Astrocyte (in vitro differentiated cells and primary cell): ENCODE data around the gene EPB41. TPM values are rescaled to one million over a fixed set of nuclear protein-coding genes. Genes with fewer than 3 reads are reported as not detected.

Experiments used
- DNase-seq: peaks from one replicate; pipeline ENCODE4 v3.0.0-alpha.2; 2010; ENCODE audit warnings: low read depth
- FAIRE-seq: peaks from 2 replicates; lab custom pipeline; 2011; peaks lifted over from hg19 to GRCh38; lab: Jason Lieb, UNC
- H2AFZ ChIP-seq: 2 replicates; pipeline ENCODE4 v1.6.0; 2012; ENCODE audit warnings: low read depth, low read length, inconsistent platforms
- H3K27ac ChIP-seq: 2 replicates; pipeline ENCODE4 v1.5.1; 2011; ENCODE audit warnings: low read depth, low read length, inconsistent platforms
- H3K27me3 ChIP-seq: 2 replicates; pipeline ENCODE4 v1.6.0; 2011; ENCODE audit warnings: low read length, inconsistent platforms; ENCODE audit not compliant: insufficient read depth
- H3K36me3 ChIP-seq: 2 replicates; pipeline ENCODE4 v1.5.1; 2011; ENCODE audit warnings: low read length, inconsistent platforms; ENCODE audit not compliant: insufficient read depth
- H3K4me1 ChIP-seq: 2 replicates; pipeline ENCODE4 v1.5.1; 2011; ENCODE audit warnings: low read length, inconsistent platforms; ENCODE audit not compliant: insufficient read depth
- H3K4me2 ChIP-seq: 2 replicates; pipeline ENCODE4 v1.6.0; 2012; ENCODE audit warnings: low read length, inconsistent platforms
- H3K4me3 ChIP-seq: 2 replicates; pipeline ENCODE4 v1.5.1; 2011; ENCODE audit warnings: low read depth, mild to moderate bottlenecking, low read length, inconsistent platforms; ENCODE audit not compliant: insufficient read depth
- H3K79me2 ChIP-seq: 2 replicates; pipeline ENCODE4 v1.6.0; 2012; ENCODE audit warnings: mild to moderate bottlenecking, low read length, inconsistent platforms; ENCODE audit not compliant: insufficient read depth
- H3K9ac ChIP-seq: 2 replicates; pipeline ENCODE4 v1.6.0; 2012; ENCODE audit warnings: mild to moderate bottlenecking, low read length, inconsistent platforms
- H3K9me3 ChIP-seq: 2 replicates; pipeline ENCODE4 v1.5.1; 2012; ENCODE audit warnings: low read depth, mild to moderate bottlenecking, low read length, inconsistent platforms; ENCODE audit not compliant: insufficient read depth
- H4K20me1 ChIP-seq: 2 replicates; pipeline ENCODE4 v1.6.0; 2012; ENCODE audit warnings: low read length, inconsistent platforms; ENCODE audit not compliant: insufficient read depth
- H3K27ac Mint-ChIP-seq: one replicate; pipeline ENCODE4 v1.8.0; 2021; ENCODE audit warnings: mild to moderate bottlenecking, mixed read lengths; ENCODE audit not compliant: unreplicated experiment
- H3K27me3 Mint-ChIP-seq: one replicate; pipeline ENCODE4 v1.8.0; 2021; ENCODE audit warnings: low read depth, mixed read lengths; ENCODE audit not compliant: unreplicated experiment
- H3K36me3 Mint-ChIP-seq: one replicate; pipeline ENCODE4 v1.8.0; 2021; ENCODE audit warnings: low read depth, mixed read lengths; ENCODE audit not compliant: unreplicated experiment
- H3K4me1 Mint-ChIP-seq: one replicate; pipeline ENCODE4 v1.8.0; 2021; ENCODE audit warnings: low read depth, mixed read lengths; ENCODE audit not compliant: unreplicated experiment
- H3K4me3 Mint-ChIP-seq: one replicate; pipeline ENCODE4 v1.8.0; 2021; ENCODE audit warnings: mild to moderate bottlenecking, moderate library complexity, mixed read lengths; ENCODE audit not compliant: unreplicated experiment
- H3K9me3 Mint-ChIP-seq: one replicate; pipeline ENCODE4 v1.8.0; 2021; ENCODE audit warnings: mild to moderate bottlenecking, mixed read lengths; ENCODE audit not compliant: unreplicated experiment
- CTCF ChIP-seq: IDR thresholded peaks from 2 replicates; pipeline ENCODE4 v1.5.1; 2011; ENCODE audit warnings: low read depth, mild to moderate bottlenecking, inconsistent platforms, low read length, moderate library complexity; ENCODE audit not compliant: insufficient read depth
- EZH2 ChIP-seq: IDR thresholded peaks from 2 replicates; pipeline ENCODE4 v1.6.1; 2012; ENCODE audit warnings: mild to moderate bottlenecking, low read length, inconsistent platforms; ENCODE audit not compliant: insufficient read depth
- total RNA-seq: library from RNA; stranded (reverse); gene quantifications from 2 replicates; pipeline ENCODE4 v1.2.1, GENCODE V29; 2021

The EPB41 gene
- total RNA-seq, 1 donor from 2014 or later, result 13.9 TPM

- no peak overlapping the region for H3K4me3 ChIP-seq
- no peak overlapping the region for H3K4me3 Mint-ChIP-seq
- H3K9me3 Mint-ChIP-seq, result no peaks in the 10 kb centered on the region
- DNase-seq (no peak), FAIRE-seq (no peak)
- no peak overlapping the region for H3K4me2 ChIP-seq
- H3K27me3 Mint-ChIP-seq, result no peaks in the 10 kb centered on the region
- no peak overlapping the region for H3K27ac ChIP-seq
- H3K4me1 Mint-ChIP-seq, result no peaks in the 10 kb centered on the region
- TF ChIP-seq EZH2, result no peak
- TF ChIP-seq CTCF, result no peak
- H2AFZ ChIP-seq, result no peak overlapping the region
- peaks cover 4% of the 10 kb centered on the region for H3K36me3 Mint-ChIP-seq
- no peaks in the 10 kb centered on the region for H3K27me3 ChIP-seq
- no peaks in the 10 kb centered on the region for H3K4me1 ChIP-seq
- no peaks in the 10 kb centered on the region for H3K9me3 ChIP-seq
- H4K20me1 ChIP-seq, result no peaks in the 10 kb centered on the region
- no peak overlapping the region for H3K27ac Mint-ChIP-seq
- no peak overlapping the region for H3K9ac ChIP-seq
- no peaks in the 10 kb centered on the region for H3K79me2 ChIP-seq
- H3K36me3 ChIP-seq, result no peaks in the 10 kb centered on the region
These were observed 72.0 kb downstream of the EPB41 start for GRCh38 chr1:28986306-28986910.

- FAIRE-seq, result no peak
These were observed 88.4 kb downstream of the EPB41 start for GRCh38 chr1:29002792-29003191.

More at GRCh38 chr1:29002792-29003191, 88.4 kb downstream of the EPB41 start:
- H3K4me1 ChIP-seq, result no peaks in the 10 kb centered on the region
- Mint-ChIP-seq H3K27me3 (no peaks in the 10 kb centered on the region), H3K27ac (no peak overlapping the region), H3K9me3 (no peaks in the 10 kb centered on the region), H3K4me3 (no peak overlapping the region), H3K36me3 (no peaks in the 10 kb centered on the region), H3K4me1 (no peaks in the 10 kb centered on the region)
- no peaks in the 10 kb centered on the region for H3K79me2 ChIP-seq
- no peaks in the 10 kb centered on the region for H3K27me3 ChIP-seq
- no peaks in the 10 kb centered on the region for H4K20me1 ChIP-seq
- H3K36me3 ChIP-seq, result no peaks in the 10 kb centered on the region
- H3K9me3 ChIP-seq, result no peaks in the 10 kb centered on the region
- no peak overlapping the region for H3K4me3 ChIP-seq
- H3K9ac ChIP-seq, result no peak overlapping the region
- DNase-seq, result no peak
- TF ChIP-seq CTCF (no peak), EZH2 (no peak)
- no peak overlapping the region for H3K4me2 ChIP-seq
- no peak overlapping the region for H2AFZ ChIP-seq
- no peak overlapping the region for H3K27ac ChIP-seq
